Gastrocnemius medialis (tissue), 4 donors: ENCODE data around the gene TBL1X.

Experiments
- CTCF ChIP-seq, 5 experiments: fragments of 450-650 bp in 3 of 5; fragments of 200-600 bp in 2 of 5; sonication (generic) in 2 of 5; IDR thresholded peaks in 4 of 5; conservative IDR thresholded peaks in 1 of 5; 1 replicate in 4 of 5; 2 replicates in 1 of 5; pipeline ENCODE4 v1.5.1; 2016 to 2019; ENCODE audit warnings: antibody characterized with exemption in 5 of 5, mild to moderate bottlenecking in 3 of 5, moderate library complexity in 3 of 5
- POLR2A ChIP-seq, 2 donors: fragments of 450-650 bp; IDR thresholded peaks; one replicate each; pipeline ENCODE4 v1.6.1; 2017; ENCODE audit warnings: antibody characterized with exemption in 2 of 2, mild to moderate bottlenecking in 2 of 2, moderate library complexity in 2 of 2

- no peak for TF ChIP-seq CTCF (IDR thresholded peaks at IDR 0.05 in 4 of 5, conservative IDR thresholded peaks at IDR 0.05 in 1 of 5)
- TF ChIP-seq POLR2A (IDR thresholded peaks at IDR 0.05), result no peak
Measured at GRCh38 chrX:9458516-9459078, 6.3 kb upstream of the TBL1X start.
